Measurements from ENCODE around the gene LCE2D.
A peak's percentile ranks its signal among the peaks of the same experiment; 100 is the strongest.
"Not testable (repeated sequence)": the region's sequence is repeated elsewhere in the genome, so short reads cannot be mapped to it uniquely, and the experiment has no call there.

Gene LCE2D, protein sequence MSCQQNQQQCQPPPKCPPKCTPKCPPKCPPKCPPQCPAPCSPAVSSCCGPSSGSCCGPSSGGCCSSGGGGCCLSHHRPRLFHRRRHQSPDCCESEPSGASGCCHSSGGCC

DNA sequence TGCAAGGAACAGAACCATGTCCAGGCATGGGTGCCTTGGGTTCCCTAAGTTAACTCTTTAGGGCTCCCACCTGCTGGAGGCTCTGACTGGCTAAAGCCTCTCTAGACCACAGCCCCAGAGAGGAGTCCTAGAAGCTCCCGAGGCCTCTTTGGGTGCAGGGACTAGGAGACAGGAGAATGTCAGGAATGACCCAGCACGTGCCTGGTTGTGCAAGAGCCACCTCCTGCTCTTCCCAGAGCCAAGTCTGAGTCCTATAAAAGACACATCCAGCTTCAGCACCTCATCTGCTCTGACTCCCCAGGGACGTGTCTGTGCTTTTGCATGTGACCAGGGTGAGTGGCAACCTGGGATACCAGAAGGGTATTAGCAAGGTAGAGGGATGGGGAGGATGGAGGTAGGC lies at the start of gene LCE2D:
TSS of gene LCE2D (plus strand) at position 283 of the 400 bp plus-strand sequence. CDS start 726 bp downstream, outside the sequence.
- DNase-seq (ENCODE audit: low read depth in 2 of 2): no peak

DNA sequence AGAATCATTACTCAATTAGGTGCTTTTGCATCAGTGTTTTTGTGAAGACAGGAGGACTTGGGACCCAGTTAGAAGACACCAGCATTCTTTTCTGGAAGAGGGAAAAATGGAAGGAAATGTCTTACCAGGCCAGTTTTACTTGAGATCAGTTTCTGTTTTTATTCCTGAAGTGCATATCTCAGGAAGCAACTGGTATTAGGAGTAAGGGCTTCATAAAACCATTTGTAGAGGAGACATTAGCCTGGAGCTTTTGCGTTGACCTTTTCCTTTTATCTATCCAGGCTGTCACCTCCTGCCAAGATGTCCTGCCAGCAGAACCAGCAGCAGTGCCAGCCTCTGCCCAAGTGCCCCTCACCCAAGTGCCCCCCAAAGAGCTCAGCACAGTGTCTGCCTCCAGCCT lies 49.7 kb upstream of the LCE2D start, which contains the start of gene LCE3B:
TSS of gene LCE3B (plus strand) at position 301 of the 400 bp plus-strand sequence. CDS start at position 301, 0 bp downstream.
- no peak for DNase-seq (ENCODE audit: low read depth in 2 of 2)

DNA sequence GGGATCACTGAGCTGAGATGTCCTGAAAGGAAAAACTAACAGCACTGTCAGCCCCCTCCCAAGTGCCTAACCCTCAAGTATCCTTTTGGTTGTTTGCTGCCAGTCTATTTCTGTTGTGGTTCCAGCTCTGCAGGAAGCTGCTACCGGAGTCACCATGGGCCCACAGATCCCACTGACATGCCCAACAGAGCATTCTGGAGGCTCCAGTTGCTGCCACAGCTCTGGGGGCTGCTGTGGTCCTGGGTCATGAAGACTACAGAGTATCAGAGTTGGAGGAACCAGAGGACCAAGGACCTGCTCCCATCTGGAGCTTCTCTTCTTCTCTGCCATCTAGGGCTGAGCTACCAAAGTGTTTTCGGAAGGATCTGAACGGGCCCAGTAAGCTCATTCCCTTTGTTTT lies 41.2 kb upstream of the LCE2D start:
- DNase-seq (ENCODE audit: low read depth in 2 of 2): no peak

DNA sequence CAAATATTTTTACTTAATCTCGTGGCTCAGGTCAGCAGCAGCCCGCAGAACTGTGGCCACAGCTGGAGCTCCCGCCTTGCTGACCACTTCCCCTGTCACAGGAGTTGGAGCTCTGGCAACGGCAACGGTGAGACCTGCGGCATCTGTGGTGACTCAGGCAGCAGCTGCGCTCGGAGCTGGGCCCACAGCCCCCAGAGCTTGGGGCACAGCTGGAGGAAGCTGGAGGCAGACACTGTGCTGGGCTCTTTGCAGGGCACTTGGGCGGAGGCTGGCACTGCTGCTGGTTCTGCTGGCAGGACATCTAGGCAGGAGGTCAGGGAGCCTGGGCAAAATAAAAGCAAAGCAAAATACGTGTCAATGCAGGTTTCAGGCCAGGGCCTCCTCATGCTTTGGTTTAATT lies 40.4 kb upstream of the LCE2D start, which contains the start of gene LCE3A:
TSS of gene LCE3A (minus strand) at position 301 of the 400 bp plus-strand sequence. CDS start at position 301, 0 bp downstream.
- DNase-seq (ENCODE audit: low read depth in 2 of 2): no peak

DNA sequence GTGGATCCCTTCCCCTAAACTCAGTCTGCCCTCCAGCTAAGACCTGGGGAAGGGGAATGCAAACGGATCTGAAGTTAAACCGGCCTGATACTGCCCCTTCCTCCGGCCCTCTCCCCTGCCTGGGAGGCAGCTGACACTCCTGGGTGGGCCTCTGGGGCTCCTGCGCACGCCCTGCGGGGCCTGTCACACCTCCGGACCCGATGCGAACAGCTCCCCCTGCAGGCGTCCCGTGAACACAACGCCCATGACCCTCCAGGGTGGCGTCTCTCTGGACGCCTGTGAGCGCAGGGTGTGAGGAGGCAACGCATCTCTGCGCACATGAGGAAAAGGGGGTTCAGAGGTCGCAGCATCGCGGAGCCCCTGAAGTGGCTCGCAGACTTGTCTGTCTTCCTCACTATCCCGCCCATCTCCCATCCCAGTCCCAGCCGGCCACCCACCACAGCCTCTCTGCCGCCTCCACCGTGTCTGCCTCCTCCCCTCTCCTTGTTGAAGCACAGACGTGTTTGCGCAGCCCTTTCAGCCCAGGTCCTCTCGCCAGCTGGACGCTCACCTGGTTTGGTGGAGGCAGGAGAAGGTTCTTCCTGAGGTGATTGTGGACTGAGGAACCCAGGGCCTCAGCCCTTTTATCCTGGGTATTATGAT lies 39.9 kb upstream of the LCE2D start:
- no peak for DNase-seq (ENCODE audit: low read depth in 2 of 2)

DNA sequence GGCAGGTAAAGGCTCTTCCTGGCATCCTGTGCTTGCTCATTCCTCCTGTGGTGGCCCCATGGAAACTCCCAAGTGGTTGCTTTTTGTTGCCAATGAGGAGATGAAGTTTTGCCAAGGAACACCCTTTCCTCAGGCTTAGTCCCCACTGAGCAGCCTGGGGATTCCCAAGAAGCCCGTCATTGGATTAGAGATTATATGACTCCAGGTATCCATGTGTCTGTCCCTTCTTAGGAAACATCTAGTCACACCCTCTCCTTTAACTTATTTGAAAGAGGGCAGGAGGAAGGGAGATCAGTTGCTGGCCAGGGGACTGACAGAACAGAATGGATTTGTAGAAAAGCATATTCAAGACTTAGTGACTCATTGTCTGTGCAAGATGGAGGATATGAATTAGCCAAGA lies 36.4 kb upstream of the LCE2D start:
- DNase-seq (ENCODE audit: low read depth in 2 of 2): no peak

DNA sequence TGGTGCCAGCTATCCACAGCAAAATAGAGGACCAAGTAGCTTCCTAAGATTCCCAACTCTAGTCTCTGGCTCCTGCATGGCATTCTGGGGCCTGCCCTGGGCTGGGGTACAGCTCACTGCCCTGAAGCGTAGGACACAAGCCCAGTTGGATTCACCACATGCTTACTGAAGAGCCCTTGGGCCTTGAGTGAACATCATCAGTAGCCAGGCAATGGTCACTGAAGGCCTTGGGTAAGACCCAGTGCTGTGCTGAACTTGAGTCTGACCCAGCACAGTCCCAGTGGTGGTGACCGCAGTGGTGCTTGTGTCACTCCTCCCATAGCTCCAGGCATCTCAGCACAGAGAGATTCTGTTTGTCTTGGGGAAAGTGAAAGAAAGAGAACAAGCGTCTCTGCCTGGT lies 32.6 kb upstream of the LCE2D start:
- DNase-seq (ENCODE audit: low read depth in 2 of 2): no peak

DNA sequence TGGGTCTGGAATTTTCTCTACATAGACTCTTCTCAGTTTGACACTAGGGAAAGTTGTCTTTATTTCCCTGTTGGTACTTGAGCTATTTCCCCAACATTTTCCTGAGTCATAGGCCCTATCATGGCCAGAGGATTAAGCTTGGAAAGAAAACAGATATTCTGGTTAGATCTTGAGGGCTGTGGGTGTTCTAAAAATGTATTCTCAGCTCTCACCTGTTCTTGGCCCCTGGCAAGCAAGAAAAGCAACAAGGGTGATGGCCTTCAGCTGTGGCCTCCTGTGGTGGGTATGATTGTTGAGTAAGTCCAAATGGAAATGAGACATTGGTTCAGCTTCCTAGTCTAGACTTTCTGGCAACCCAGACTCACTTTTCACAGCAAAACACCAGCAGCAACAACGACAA lies 22.8 kb upstream of the LCE2D start:
- DNase-seq (ENCODE audit: low read depth in 2 of 2): no peak

DNA sequence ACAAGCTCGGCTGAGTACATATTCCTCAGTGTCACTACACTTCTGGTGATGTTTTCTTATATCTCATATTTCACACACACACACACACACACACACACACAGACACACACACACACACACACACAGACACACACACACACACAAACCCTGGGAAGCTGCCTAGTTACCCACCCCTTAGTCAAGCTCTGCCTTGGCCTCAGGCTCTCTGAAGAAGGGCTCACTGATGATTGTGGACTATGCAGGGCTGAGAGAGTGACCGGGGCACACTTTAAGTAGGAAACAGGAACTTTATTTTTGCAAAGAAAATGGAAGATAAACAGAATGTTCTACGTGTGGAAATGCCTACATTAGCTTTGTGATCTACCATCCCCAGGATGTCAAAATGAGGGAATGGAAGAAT lies 19.2 kb upstream of the LCE2D start:
- no peak for DNase-seq (ENCODE audit: low read depth in 2 of 2)

DNA sequence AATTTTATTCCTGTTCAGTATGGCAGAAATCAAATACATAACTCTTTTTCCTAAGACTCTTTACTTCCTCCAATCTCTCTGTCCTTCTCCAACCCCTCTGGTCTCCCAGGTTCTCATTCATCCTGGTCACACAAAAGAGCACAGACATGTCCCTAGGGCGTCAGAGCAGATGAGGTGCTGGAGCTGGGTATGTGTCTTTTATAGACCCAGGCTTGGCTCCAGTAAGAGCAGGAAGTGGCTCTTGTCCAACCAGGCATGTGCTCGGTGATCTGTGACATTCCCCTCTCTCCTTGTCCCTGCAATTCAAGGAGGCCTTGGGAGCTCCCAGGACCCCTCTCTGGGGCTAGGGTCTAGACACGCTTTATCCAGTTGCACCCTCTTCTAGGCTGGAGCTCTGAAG lies 18.0 kb upstream of the LCE2D start:
- DNase-seq (ENCODE audit: low read depth in 2 of 2): no peak

DNA sequence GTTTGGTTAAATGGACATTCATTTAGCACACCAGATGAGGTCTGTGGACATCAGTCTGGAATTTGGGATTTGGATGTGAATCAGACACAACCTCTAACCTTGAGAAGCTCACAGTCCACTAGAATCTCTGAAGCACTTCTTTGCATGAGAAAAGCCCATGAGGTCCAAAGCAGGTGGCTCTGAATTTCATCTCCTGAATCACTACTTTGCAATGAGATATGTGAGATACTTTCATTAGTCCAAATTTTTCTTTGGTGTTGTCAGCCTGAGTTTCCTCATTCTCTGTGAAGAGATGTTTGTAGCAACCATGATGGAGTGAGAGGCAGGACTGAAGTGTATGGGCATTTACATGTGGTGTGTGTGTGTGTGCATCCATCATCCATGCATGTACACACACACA lies 16.5 kb upstream of the LCE2D start:
- no peak for DNase-seq (ENCODE audit: low read depth in 2 of 2)

DNA sequence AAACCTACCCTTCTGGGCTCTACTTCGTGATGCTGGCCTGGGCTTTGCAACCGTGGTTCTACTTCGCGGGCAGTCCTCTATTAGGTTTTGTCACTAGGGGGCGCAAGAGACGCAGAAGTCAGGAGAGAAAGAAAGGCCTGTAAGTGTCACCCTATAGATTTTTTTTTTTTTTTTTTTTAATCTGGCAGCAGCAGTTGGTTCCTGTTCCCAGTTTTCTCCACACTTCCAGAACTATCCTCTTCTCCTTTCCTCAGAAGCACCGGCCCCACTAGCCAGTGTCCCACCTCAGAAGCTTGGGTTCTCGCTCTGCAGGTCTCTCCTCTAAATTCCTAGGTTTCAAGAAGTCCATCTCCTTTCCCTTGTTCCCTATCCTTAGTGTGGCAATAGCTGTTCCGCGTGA lies 9.1 kb upstream of the LCE2D start:
- peak in 1 of 2 donors; percentile 12 for DNase-seq (ENCODE audit: low read depth in 2 of 2)

DNA sequence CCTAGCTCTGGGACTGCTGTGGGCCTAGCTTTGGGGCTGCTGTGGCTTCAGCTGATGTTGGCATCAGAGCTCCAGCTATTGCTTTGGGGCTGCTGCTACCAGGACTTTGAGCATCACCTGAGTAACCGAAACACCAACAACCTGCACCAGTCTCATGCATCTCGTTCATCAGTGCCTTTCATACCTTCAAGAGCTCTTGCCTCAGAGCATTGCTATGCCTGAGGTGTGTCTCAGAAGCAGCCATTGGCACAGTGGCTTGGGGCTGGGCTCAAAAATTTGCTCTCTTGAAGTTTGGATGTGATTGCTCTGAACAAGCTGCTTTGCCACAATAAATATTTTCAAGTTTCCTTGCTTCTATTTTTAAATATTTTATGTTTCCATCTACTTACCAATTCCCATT lies 6.7 kb upstream of the LCE2D start:
- no peak for DNase-seq (ENCODE audit: low read depth in 2 of 2)

DNA sequence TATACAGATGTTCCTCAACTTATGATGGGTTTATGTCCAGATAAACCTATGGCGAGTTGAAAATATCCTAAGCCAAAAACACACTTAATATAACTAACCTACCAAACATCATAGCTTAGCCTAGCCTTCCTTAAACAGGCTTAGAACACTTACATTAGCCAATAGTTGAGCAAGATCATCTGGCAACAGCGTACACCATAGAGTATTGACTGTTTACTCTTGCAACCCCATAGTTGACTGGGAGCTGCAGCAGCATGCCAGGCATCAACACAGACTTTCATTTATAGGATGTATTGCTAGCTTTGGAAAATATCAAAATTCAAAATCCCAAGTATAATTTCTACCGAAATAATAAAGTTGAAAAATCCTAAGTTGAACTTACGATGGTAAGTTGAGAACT lies 5.5 kb upstream of the LCE2D start:
- DNase-seq (ENCODE audit: low read depth in 2 of 2): no peak

DNA sequence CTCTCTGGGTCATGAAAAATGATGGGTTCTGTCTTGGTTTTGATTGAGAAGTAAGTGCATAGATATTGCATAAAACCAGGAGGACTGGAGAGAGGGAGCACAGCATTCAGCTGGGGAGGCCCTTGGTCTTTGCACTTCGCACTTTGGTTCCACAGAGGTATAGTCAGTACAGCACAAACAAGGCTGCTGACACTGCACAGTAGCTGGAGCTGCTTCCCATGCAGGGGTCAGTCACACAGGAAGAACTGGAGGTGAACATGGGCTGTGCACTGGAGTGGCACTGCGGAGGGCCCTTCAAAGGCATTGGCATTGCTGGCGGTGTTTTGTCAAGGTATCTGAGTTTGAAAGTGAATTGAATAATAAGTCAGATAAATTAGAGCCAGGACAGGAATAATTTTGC lies 4.5 kb upstream of the LCE2D start:
- DNase-seq (ENCODE audit: low read depth in 2 of 2): no peak

DNA sequence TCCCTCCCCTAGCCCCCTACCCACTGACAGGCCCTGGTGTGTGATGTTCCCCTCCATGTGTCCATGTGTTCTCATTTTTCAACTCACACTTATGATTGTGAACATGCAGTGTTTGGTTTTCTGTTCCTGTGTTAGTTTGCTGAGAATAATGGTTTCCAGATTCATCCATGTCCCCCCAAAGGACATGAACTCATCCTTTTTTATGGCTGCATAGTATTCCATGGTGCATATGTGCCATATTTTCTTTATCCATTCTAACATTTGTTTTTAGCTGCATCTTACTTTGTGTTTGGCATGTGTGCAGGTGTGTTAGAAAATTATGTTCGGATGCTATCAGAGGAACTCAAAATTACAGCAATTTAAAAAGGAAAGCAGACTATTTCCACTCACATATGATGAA lies 3.0 kb downstream of the LCE2D start:
- DNase-seq (ENCODE audit: low read depth in 2 of 2): not testable (repeated sequence)

DNA sequence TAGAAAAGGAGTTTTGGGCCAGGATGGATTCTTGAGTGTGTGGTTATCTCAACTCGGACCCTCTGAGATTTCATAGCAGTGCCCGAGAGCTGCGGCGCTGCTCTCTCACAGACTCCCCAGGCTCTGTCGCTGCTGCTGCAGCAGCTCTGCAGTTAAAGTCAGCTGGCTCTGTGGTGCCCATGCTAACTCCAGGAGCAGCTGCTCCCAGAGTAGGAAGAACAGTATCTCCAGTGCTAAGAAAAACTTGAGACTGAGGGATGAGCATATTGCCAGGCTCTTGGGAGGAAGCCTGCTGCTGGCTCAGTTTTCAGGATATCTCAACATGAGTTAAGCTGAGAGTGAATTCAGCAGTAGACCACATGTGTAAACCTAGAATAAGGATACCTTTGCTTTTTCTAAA lies 4.5 kb downstream of the LCE2D start:
- no peak for DNase-seq (ENCODE audit: low read depth in 2 of 2)

DNA sequence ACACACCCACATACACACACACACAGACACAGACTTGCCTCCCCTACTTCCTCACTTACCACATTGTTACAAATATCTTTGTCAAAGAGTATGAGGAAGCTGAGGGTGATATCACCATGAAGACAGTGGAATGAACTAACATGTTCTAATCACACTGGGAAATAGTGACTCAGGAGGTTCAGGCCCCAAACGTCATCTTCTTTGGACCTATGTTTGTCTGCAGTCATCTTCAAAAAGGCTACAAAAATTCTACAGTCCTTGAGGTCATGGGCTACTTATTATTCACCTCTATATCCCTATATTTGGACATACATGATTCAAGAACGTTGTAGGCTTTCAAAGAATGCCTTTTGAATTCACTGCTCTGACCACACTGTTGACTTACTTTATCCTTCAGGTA lies 9.8 kb downstream of the LCE2D start:
- DNase-seq (ENCODE audit: low read depth in 2 of 2): no peak

DNA sequence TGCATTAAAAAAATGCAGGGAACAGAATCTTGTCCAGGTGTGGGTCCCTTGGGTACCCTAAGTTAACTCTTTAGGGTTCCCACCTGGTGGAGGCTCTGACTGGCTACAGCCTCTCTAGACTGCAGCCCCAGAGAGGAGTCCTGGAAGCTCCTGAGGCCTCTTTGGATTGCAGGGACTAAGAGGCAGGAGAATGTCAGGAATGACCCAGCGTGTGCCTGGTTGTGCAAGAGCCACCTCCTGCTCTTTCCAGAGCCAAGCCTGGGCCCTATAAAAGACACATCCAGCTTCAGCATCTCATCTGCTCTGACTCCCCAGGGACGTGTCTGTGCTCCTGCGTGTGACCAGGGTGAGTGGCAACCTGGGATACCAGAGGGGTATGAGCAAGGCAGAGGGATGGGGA lies 11.8 kb downstream of the LCE2D start, which contains the start of gene LCE2C:
TSS of gene LCE2C (plus strand) at position 297 of the 400 bp plus-strand sequence. CDS start 737 bp downstream, outside the sequence.
- DNase-seq (ENCODE audit: low read depth in 2 of 2): not testable (repeated sequence)

DNA sequence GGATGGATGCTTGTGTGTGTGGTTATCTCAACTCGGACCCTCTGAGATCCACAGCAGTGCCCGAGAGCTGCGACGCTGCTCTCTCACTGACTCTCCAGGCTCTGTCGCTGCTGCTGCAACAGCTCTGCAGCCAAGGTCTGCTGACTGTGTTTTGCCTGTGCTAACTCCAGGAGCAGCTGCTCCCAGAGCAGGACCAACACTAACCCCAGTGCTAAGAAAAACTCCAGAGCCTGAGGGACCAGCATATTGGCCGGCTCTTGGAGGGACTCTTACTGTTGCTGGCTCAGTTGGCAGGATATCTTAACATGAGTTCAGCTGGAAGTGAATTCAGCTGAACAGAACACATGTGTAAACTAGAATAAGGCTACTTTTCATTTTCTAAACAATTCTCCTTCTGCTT lies 16.3 kb downstream of the LCE2D start:
- DNase-seq (ENCODE audit: low read depth in 2 of 2): no peak

DNA sequence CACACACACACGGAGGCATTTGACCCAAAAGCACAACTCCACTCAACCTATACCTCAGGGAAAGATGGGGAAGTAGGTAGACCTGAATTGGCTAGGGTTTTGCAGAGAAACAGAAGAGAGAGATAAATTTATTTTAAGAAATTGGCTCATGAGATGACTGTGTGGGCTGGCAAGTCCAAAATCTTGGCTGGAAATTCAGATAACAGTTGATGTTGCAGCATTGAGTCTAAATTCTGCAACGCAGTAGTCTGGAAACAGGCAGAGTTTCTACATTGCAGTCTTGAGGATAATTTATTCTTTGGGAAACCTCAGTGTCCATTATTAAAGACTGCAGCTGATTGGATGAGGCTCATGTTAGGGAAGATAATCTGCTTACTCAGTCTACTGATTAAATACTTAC lies 18.4 kb downstream of the LCE2D start:
- no peak for DNase-seq (ENCODE audit: low read depth in 2 of 2)

DNA sequence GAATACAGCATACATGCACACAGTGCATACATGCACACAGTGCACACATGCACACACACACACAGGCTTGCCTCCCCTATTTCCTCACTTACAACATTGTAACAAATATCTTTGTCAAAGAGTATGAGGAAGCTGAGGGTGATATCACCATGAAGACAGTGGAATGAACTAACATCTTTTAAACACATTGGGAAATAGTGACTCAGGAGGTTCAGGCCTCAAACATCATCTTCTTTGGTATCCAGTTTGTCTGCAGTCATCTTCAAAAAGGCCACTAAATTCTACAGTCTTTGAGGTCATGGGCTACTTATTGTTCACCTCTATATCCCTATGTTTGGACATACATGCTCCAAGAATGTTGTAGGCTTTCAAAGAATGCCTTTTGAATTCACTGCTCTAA lies 20.7 kb downstream of the LCE2D start:
- no peak for DNase-seq (ENCODE audit: low read depth in 2 of 2)

DNA sequence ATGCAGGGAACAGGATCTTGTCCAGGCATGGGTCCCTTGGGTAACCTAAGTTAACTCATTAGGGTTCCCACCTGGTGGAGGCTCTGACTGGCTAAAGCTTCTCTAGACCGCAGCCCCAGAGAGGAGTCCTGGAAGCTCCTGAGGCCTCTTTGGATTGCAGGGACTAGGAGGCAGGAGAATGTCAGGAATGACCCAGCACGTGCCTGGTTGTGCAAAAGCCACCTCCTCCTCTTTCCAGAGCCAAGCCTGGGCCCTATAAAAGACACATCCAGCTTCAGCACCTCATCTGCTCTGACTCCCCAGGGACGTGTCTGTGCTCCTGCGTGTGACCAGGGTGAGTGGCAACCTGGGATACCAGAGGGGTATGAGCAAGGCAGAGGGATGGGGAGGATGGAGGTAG lies 22.6 kb downstream of the LCE2D start, which contains the start of gene LCE2B:
TSS of gene LCE2B (plus strand) at position 301 of the 400 bp plus-strand sequence. CDS start 721 bp downstream, outside the sequence.
- not testable (repeated sequence) for DNase-seq (ENCODE audit: low read depth in 2 of 2)

Measured in stimulated activated CD8-positive, alpha-beta memory T cell treated with anti-CD3 and anti-CD28 coated beads, Interleukin-2, amount 100 ng/mL, for 1 hour (primary cell).